Measurements from ENCODE around the gene ZNF319.
"Not testable (repeated sequence)": the region's sequence is repeated elsewhere in the genome, so short reads cannot be mapped to it uniquely, and the experiment has no call there.

Gene ZNF319

DNA sequence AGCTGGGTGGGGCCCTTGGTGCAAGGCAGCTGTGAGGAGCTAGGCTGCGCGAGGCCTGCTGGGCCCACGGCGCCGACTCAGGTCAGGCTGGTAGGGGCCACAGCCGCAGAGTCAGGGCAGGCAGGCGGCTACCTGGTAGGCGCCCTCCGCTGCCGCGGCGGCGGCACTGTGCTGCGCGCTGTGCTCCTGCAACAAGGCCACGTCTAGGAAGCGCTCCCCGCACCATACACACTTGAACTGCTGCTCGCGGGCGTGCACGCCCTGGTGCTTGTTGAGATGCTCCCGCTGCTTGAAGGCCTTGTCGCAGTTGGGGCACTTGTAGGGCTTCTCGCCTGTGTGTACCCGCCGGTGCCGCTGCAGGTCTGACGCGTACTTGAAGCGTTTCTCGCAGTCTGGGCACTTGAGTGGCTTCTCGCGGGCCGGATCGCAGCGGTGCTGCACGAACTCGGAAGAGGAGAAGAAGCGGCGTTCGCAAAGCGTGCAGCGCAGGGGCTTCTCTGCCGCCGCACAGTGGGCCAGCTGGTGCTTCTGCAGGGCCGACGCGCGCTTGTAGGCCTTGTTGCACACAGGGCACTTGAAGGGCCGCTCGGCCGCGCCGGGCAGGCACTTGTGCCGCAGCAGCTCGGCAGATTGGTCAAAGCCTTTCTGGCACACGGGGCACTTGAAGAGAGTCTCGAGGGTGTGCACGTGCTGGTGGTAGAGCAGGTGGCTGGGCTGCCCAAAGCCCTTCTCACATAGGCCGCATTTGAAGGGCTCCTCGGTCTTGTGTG, 3.9 kb downstream of the ZNF319 start:
- no peak for DNase-seq

DNA sequence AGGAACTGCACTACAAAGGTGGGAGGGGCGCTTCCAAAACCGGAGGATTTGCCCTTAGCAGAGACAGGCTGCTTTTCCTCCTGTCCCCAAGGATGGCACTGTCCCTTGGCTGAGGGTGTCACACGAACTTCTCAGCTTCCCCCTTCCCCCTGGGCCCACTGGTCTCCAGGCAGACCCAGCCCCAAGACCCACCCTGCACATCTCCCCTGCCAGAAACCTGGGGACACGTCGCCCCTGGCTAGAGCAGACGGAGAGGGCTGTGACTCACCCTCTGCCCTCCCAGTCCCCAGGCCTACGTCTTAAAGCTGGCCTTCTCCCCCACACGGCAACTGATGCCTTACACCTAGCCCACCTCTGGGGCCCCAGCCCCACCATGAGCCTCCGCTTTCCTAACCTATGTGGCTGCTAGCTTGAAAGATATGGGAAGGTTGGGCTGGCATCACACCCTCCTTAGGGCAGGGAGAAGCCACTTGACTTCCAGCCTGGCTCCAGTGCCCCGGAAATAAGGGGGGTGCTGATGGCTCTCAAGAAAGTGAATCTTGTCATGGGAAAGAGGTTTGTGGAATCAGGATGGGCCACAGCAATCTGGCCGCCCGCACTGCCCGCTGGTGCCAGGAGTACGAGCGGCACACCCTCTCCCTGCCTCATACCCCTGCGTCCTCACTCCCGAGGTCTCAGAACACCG, 4.6 kb downstream of the ZNF319 start:
- no peak for DNase-seq

GRCh38 chr16:57994778-57995177, 5.7 kb downstream of the ZNF319 start:
- DNase-seq: peak; percentile 53

DNA sequence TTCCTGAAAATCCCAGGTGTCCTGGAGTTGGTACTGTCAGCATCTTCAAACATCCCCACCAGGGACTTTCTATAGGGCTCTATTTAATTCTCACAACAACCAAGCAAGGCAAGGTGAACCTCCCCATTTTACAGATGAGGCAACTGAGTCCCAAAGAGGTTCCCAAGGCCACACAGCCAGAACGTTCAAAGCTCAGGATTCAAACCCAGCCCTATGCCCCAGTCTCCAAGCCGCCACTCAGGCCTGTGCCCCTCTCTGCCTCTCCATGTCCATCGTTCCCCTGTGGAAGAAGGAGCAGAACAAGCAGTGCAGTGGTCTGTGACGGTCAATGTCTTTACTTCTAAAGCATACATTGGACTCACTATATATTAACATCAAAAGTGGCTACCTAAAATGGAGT, 6.1 kb downstream of the ZNF319 start:
- DNase-seq: no peak

DNA sequence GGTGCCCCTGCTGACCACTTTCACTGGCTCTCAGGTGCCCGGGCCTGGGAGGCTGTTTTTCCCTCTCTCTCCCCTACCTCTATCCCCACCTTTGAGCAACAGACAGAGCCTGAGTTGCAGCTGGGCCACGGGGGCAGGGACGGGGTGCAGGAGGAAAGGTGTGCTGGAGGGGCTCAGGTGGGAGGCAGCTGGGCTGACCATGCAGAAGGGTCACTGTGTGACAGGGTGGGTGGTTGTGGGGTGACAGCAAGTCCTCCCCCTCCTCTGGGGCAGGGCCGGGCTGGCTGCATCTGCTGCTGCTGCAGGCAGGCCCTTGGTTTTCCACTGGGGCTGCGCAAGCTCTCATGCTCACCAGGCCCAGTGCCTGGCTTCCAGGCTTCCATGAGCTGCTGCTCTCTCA, 6.6 kb downstream of the ZNF319 start:
- peak; percentile 12 for DNase-seq

DNA sequence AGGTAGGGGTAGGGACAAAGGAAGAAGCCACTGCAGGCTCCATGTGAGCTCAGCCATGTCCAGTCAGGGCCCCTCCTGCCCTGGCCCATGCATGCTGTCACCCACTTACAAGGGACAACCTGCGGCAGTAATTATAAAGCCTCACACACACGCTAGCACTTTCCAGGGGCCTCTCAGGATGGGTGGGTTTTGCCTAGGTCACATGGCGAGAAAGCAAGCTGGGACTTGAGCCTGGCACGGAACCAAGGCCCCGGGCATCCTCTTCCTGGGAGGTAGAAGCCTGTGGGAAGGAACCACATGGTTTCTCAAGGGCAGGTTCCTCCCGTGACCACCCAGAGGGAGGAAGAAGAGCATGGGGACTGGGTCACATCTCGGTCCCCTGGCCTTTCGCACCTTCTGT, 7.0 kb downstream of the ZNF319 start:
- no peak for DNase-seq

DNA sequence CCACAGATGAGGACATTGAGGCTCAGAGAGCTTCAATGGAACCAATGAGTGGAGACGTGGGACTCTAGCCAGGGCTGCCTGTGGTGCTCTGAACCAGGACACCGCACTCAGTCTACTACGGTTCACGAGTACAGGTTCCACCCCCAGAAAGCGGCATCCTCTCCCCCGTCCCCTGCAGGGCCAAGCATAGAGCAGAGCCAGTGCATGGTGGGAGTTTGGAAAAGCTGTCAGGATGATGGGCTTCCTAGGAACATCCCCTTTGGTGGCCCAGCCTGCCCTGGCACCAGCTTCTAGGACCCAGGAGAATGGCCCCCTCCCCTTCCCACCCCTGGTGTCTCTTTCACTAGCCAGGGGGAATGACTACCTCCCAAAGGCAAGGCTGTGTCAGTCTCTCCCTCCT, 8.4 kb downstream of the ZNF319 start:
- no peak for DNase-seq

DNA sequence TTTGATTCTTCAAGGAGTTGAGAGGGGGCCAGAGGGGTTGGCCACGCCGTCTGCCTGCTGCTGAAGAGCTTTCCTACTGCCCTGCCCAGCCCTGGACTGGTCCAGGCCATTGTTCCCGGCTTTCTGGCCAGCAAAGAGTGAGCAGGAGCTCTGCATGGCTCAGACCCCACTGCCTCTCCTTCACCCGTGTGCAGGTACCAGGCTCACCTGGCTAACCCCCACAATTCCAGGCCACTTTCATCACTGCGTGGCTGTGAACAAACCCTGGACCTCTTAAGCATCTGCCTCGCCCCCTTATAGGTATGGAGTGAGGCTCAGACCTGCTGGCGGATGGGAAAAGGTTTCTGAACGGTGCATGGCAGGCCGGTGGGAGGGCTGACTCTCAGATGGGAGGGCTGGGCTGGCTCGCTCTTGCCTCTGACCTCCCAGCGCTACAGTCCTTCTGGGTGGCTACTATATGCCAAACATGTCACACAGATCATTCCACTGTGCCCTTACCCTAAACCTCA, 8.9 kb downstream of the ZNF319 start:
- no peak for DNase-seq

GRCh38 chr16:57988929-57989328, 11.5 kb downstream of the ZNF319 start:
- no peak for DNase-seq

GRCh38 chr16:57987441-57988177, 12.9 kb downstream of the ZNF319 start:
- no peak for DNase-seq

GRCh38 chr16:57986196-57986595, 14.3 kb downstream of the ZNF319 start:
- DNase-seq: no peak

- DNase-seq: no peak
These were observed 15.0 kb downstream of the ZNF319 start for GRCh38 chr16:57985204-57986181.

GRCh38 chr16:57984443-57985203, 15.8 kb downstream of the ZNF319 start:
- peak; percentile 89 for DNase-seq

DNA sequence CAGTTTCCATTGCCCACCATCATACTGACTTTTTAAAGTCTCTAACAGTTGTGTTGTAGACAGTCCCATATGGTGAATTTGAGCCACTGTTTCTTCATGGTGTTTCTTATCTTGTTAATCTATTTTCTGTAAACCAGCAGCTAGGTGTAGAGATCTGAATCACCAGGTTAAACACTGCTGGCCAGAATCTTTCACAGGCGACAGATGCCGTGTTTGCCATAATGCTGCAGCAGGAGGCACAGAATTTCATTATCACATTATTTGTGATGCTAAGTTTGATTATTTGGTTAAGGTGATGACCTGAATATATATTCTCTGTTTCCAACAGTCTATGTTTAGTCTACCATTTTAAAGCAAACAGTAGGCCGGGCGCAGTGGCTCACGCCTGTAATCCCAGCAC, 18.1 kb downstream of the ZNF319 start:
- no peak for DNase-seq

- DNase-seq: no peak
These were observed 18.8 kb downstream of the ZNF319 start for GRCh38 chr16:57981636-57982035.

DNA sequence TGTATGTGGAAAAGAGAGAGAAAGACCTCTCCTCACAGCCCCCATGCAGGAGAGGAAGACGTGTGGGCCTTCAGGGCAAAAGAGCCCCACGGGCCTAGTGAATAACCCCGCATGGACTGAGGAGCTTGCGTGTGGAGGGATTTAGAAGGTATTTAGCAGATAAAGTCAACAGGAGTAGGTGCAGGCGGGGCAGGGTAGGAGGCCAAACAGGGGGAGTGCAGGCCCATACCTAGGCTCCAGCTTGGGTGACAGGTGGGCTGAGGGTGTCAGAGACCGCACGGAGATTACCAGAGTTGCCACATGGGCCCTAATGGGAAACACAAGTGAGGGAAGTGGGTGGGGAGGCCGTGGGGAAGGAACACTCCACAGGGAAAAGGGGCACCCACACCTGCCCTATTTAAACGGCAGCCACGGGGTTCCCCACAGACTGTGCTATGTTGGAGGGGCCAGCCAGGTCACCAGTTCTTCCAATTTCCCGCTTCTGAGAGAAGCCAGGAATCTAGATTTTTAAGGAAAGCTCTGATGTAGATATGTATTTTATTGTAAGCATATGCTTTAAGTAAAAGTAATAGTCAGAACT, 21.4 kb downstream of the ZNF319 start:
- DNase-seq: no peak

DNA sequence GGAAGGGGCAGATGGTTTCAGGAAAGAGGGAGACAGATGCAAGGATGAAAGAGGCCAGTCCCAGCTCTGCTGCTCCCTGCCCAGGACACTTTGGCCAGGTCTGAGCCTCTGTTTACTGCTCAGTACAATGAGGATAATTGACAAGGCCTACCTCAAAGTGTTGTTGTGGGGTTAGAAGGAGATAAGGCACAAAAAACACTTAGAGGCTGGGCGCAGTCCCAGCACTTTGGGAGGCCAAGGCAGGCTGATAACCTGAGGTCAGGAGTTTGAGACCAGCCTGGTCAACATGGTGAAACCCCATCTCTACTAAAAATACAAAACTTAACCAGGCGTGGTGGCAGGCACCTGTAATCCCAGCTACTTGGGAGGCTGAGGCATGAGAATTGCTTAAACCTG, 22.4 kb downstream of the ZNF319 start:
- not testable (repeated sequence) for DNase-seq

- no peak for DNase-seq
These were observed 22.9 kb downstream of the ZNF319 start for GRCh38 chr16:57977418-57978069.

DNA sequence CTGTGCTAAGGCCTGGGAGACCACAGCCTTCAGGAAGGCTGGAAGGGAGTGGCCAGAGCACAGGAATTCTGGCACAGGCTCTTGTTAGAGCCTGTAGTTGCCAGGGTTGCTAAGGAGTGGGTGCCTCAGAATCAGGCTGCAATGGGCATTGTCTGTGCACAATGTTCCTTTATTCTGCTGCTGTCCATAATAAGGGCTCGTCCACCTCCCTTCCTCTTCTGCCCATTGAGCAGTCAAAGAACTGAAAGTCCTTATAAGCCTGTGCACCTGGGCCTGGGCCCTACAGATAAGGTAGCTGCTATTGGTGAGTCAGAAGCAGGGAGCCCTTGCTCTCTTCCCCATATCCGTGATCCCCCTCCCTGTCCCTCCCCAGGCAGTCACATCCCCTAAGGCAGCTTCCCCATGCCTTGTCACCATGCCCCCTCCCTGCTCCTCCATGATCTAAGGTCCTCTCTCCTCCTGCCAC, 24.1 kb downstream of the ZNF319 start:
- DNase-seq: no peak

DNA sequence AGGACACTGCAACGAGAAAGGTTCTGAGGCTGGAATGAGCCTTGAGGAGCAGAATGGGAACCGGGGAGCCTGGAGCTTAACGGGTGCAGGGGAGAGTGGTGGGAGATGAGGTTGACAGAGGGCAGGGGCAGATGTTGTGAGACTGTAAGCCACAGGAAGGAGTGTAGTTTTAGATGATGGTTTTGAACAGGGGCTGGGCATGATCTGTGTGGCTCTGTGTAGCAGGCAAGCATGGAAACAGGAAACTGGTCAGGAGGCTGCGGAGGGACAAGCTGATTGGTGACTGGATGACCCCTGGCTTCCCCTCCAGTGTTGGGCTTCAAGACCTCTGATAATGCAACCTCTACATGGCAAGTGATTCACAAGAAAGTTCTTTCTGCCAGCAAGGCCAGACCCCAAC, 28.2 kb downstream of the ZNF319 start:
- no peak for DNase-seq

- no peak for DNase-seq
These were observed 28.6 kb downstream of the ZNF319 start for GRCh38 chr16:57971848-57972247.
